H9 (cell line): ENCODE data around the gene TSC22D3. TPM values are rescaled to one million over a fixed set of nuclear protein-coding genes. Genes with fewer than 3 reads are reported as not detected.

Experiments
- DNase-seq: peaks from one replicate; pipeline ENCODE4 v3.0.0-alpha.2; 2017
- H2AFZ ChIP-seq: one replicate; pipeline ENCODE4 v1.6.1; 2013; ENCODE audit warnings: mild to moderate bottlenecking, low read length, control low read depth, moderate library complexity
- H2AK5ac ChIP-seq: 2 replicates; pipeline ENCODE4 v1.6.1; 2013; ENCODE audit warnings: low read length, control low read depth, mixed read lengths; ENCODE audit not compliant: insufficient read length
- H2BK120ac ChIP-seq: one replicate; pipeline ENCODE4 v1.6.1; 2013; ENCODE audit warnings: low read depth, mild to moderate bottlenecking, low read length, control low read depth, inconsistent platforms; ENCODE audit not compliant: poor library complexity, severe bottlenecking
- H2BK12ac ChIP-seq: 2 replicates; pipeline ENCODE4 v1.6.1; 2013; ENCODE audit warnings: low read length, control low read depth, mixed read lengths, low read depth; ENCODE audit not compliant: insufficient read length
- H2BK15ac ChIP-seq: 2 replicates; pipeline ENCODE4 v1.6.1; 2013; ENCODE audit warnings: low read depth, low read length, control low read depth
- H2BK20ac ChIP-seq: one replicate; pipeline ENCODE4 v1.6.1; 2013; ENCODE audit warnings: low read depth, mild to moderate bottlenecking, low read length, control low read depth, inconsistent platforms; ENCODE audit not compliant: poor library complexity, severe bottlenecking
- H2BK5ac ChIP-seq: 2 replicates; pipeline ENCODE4 v1.6.1; 2013; ENCODE audit warnings: low read length, control low read depth, mixed read lengths; ENCODE audit not compliant: insufficient read length
- H3K14ac ChIP-seq: 2 replicates; pipeline ENCODE4 v1.6.1; 2013; ENCODE audit warnings: low read length, control low read depth; ENCODE audit not compliant: insufficient read depth
- H3K18ac ChIP-seq: 2 replicates; pipeline ENCODE4 v1.6.1; 2013; ENCODE audit warnings: low read depth, mild to moderate bottlenecking, mixed read lengths, low read length, control low read depth; ENCODE audit not compliant: insufficient read length
- H3K23ac ChIP-seq: 2 replicates; pipeline ENCODE4 v1.6.1; 2013; ENCODE audit warnings: low read length, control low read depth, mixed read lengths, low read depth; ENCODE audit not compliant: insufficient read length
- H3K23me2 ChIP-seq: 2 replicates; pipeline ENCODE4 v1.6.1; 2013; ENCODE audit warnings: low read depth, mild to moderate bottlenecking, mixed read lengths, low read length, control low read depth; ENCODE audit not compliant: insufficient read length, poor library complexity, severe bottlenecking
- H3K27ac ChIP-seq: 2 replicates; pipeline ENCODE4 v1.5.1; 2013; ENCODE audit warnings: low read length, control low read depth, mixed read lengths, low read depth; ENCODE audit not compliant: insufficient read length
- H3K27me3 ChIP-seq: 2 replicates; pipeline ENCODE4 v1.6.1; 2013; ENCODE audit warnings: low read length, control low read depth, inconsistent platforms; ENCODE audit not compliant: insufficient read depth
- H3K4ac ChIP-seq: 2 replicates; pipeline ENCODE4 v1.6.1; 2013; ENCODE audit warnings: low read depth, mild to moderate bottlenecking, control low read depth, inconsistent platforms, low read length, moderate library complexity
- H3K4me1 ChIP-seq: 2 replicates; pipeline ENCODE4 v1.6.1; 2013; ENCODE audit warnings: low read length, control low read depth, inconsistent platforms; ENCODE audit not compliant: insufficient read depth
- H3K4me2 ChIP-seq: 2 replicates; pipeline ENCODE4 v1.6.1; 2013; ENCODE audit warnings: low read length, control low read depth, mixed read lengths; ENCODE audit not compliant: insufficient read length, insufficient read depth
- H3K56ac ChIP-seq: 2 replicates; pipeline ENCODE4 v1.6.1; 2013; ENCODE audit warnings: low read depth, mild to moderate bottlenecking, mixed read lengths, low read length, control low read depth; ENCODE audit not compliant: insufficient read length
- H3K79me1 ChIP-seq: 2 replicates; pipeline ENCODE4 v1.6.1; 2013; ENCODE audit warnings: low read depth, mild to moderate bottlenecking, moderate library complexity, low read length, control low read depth, inconsistent platforms; ENCODE audit not compliant: insufficient read depth, poor library complexity, severe bottlenecking
- H3K79me2 ChIP-seq: 2 replicates; pipeline ENCODE4 v1.6.1; 2013; ENCODE audit warnings: low read length, control low read depth, inconsistent platforms; ENCODE audit not compliant: insufficient read depth
- H3K9ac ChIP-seq: 2 replicates; pipeline ENCODE4 v1.6.1; 2013; ENCODE audit warnings: low read length, control low read depth, mixed read lengths; ENCODE audit not compliant: insufficient read length; ENCODE audit errors: extremely low read depth
- H3K9me3 ChIP-seq: one replicate; pipeline ENCODE4 v1.6.1; 2013; ENCODE audit warnings: low read depth, low read length, inconsistent platforms; ENCODE audit not compliant: control insufficient read depth
- H3T11ph ChIP-seq: one replicate; pipeline ENCODE4 v1.6.1; 2013; ENCODE audit warnings: mild to moderate bottlenecking, low read length, control low read depth, inconsistent platforms
- H4K20me1 ChIP-seq: one replicate; pipeline ENCODE4 v1.6.1; 2013; ENCODE audit not compliant: control insufficient read depth, insufficient read length, insufficient read depth
- H4K5ac ChIP-seq: 2 replicates; pipeline ENCODE4 v1.6.1; 2013; ENCODE audit warnings: low read depth, mild to moderate bottlenecking, mixed read lengths, low read length, control low read depth; ENCODE audit not compliant: insufficient read length
- H4K8ac ChIP-seq: replicated peaks from 2 replicates; pipeline ENCODE4 v1.6.1; 2013; ENCODE audit warnings: low read length, control low read depth, mixed read lengths, low read depth; ENCODE audit not compliant: insufficient read length
- H4K91ac ChIP-seq: 2 replicates; pipeline ENCODE4 v1.6.1; 2013; ENCODE audit warnings: low read depth, mild to moderate bottlenecking, moderate library complexity, mixed read lengths, low read length, control low read depth; ENCODE audit not compliant: insufficient read length
- H3K27ac Mint-ChIP-seq, 3 experiments: 2 replicates in 2 of 3; 3 replicates in 1 of 3; pipeline ENCODE4 v1.8.0; 2020 to 2021; ENCODE audit warnings: mixed read lengths in 3 of 3, mild to moderate bottlenecking in 1 of 3, moderate library complexity in 1 of 3
- H3K27me3 Mint-ChIP-seq: 2 replicates; pipeline ENCODE4 v1.8.0; 2021; ENCODE audit warnings: low read depth, mild to moderate bottlenecking, moderate library complexity, mixed read lengths
- H3K36me3 Mint-ChIP-seq, 3 experiments: 2 replicates in 2 of 3; 3 replicates in 1 of 3; pipeline ENCODE4 v1.8.0; 2020 to 2021; ENCODE audit warnings: low read depth in 3 of 3, mixed read lengths in 3 of 3; ENCODE audit not compliant: insufficient read depth in 1 of 3
- H3K4me1 Mint-ChIP-seq, 2 experiments: 2 replicates each; pipeline ENCODE4 v1.8.0; 2020; ENCODE audit warnings: mixed read lengths in 2 of 2
- H3K4me3 Mint-ChIP-seq, 2 experiments: 2 replicates in 1 of 2; 3 replicates in 1 of 2; pipeline ENCODE4 v1.8.0; 2020 to 2021; ENCODE audit warnings: mild to moderate bottlenecking in 2 of 2, mixed read lengths in 2 of 2, moderate library complexity in 1 of 2
- H3K9me3 Mint-ChIP-seq, 2 experiments: 2 replicates in 1 of 2; 3 replicates in 1 of 2; pipeline ENCODE4 v1.8.0; 2020; ENCODE audit warnings: mild to moderate bottlenecking in 2 of 2, mixed read lengths in 2 of 2, moderate library complexity in 1 of 2
- WGBS: extraction: QIAGEN DNeasy Blood & Tissue Kit; methylation state at CpG from one replicate; pipeline ENCODE4 v1.1.7; 2013; ENCODE audit warnings: missing lambda C conversion rate, low lambda C conversion rate, mixed read lengths; ENCODE audit not compliant: insufficient read length; ENCODE audit errors: extremely low coverage; 5-methylcytosine and 5-hydroxymethylcytosine counted together
- total RNA-seq: library from RNA; stranded (reverse); gene quantifications from 2 replicates; pipeline ENCODE4 v1.2.1, GENCODE V29; 2021
- TF ChIP-seq, protein P1 (sequence below): fragments of 200-600 bp; sonication (generic); conservative IDR thresholded peaks from 3 replicates; pipeline ENCODE4 v1.8.0; 2021; ENCODE audit warnings: antibody characterized with exemption, mild to moderate bottlenecking

TSC22D3 gene
- total RNA-seq, 1 experiment from 2014 or later = 10.5 TPM

GRCh38 chrX:107752043-107752442 lies 23.5 kb downstream of the TSC22D3 start:
- H4K91ac ChIP-seq = no peak overlapping the region
- DNase-seq = no peak
- H2BK20ac ChIP-seq = no peak overlapping the region
- no peak overlapping the region for H4K5ac ChIP-seq
- no peak overlapping the region for H3K27ac ChIP-seq
- H3K9me3 Mint-ChIP-seq = peaks cover 0 to 47% of the 10 kb centered on the region in 2 experiments; a peak in 2 of 5 replicates
- no peak overlapping the region for H2AK5ac ChIP-seq
- H3K4me1 Mint-ChIP-seq = peaks cover 17 to 26% of the 10 kb centered on the region in 2 experiments
- no peaks in the 10 kb centered on the region for H3K23me2 ChIP-seq
- no peak overlapping the region for H3K4me2 ChIP-seq
- H3K14ac ChIP-seq = no peak overlapping the region
- H3K36me3 Mint-ChIP-seq = peaks cover 0 to 2% (median 0%) of the 10 kb centered on the region in 3 experiments; a peak in 2 of 7 replicates
- no peak overlapping the region for H3K56ac ChIP-seq
- no peak overlapping the region for H3K23ac ChIP-seq
- H2AFZ ChIP-seq = no peak overlapping the region
- TF ChIP-seq, protein P1, sequence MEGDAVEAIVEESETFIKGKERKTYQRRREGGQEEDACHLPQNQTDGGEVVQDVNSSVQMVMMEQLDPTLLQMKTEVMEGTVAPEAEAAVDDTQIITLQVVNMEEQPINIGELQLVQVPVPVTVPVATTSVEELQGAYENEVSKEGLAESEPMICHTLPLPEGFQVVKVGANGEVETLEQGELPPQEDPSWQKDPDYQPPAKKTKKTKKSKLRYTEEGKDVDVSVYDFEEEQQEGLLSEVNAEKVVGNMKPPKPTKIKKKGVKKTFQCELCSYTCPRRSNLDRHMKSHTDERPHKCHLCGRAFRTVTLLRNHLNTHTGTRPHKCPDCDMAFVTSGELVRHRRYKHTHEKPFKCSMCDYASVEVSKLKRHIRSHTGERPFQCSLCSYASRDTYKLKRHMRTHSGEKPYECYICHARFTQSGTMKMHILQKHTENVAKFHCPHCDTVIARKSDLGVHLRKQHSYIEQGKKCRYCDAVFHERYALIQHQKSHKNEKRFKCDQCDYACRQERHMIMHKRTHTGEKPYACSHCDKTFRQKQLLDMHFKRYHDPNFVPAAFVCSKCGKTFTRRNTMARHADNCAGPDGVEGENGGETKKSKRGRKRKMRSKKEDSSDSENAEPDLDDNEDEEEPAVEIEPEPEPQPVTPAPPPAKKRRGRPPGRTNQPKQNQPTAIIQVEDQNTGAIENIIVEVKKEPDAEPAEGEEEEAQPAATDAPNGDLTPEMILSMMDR = no peak
- no peak overlapping the region for H3K4ac ChIP-seq
- no peak overlapping the region for H3T11ph ChIP-seq
- H2BK5ac ChIP-seq = no peak overlapping the region
- H3K79me1 ChIP-seq = no peaks in the 10 kb centered on the region
- H3K79me2 ChIP-seq = no peaks in the 10 kb centered on the region
- H2BK12ac ChIP-seq = no peak overlapping the region
- H3K27me3 Mint-ChIP-seq = peaks cover 3% of the 10 kb centered on the region; the same call in 1 of the 2 replicates
- no peaks in the 10 kb centered on the region for H3K27me3 ChIP-seq
- no peak overlapping the region for H3K9ac ChIP-seq
- no peak overlapping the region for H3K4me3 Mint-ChIP-seq
- WGBS = no CpG with 5 or more reads among the region's 3 CpGs
- no peak overlapping the region for H2BK120ac ChIP-seq
- no peak overlapping the region for H3K27ac Mint-ChIP-seq
- H4K8ac ChIP-seq = no peak overlapping the region
- peaks cover 6% of the 10 kb centered on the region; the same call in 1 of the 2 replicates for H3K4me1 ChIP-seq
- H3K18ac ChIP-seq = no peak overlapping the region
- H2BK15ac ChIP-seq = no peak overlapping the region
- H3K9me3 ChIP-seq = no peaks in the 10 kb centered on the region
- H4K20me1 ChIP-seq = no peaks in the 10 kb centered on the region
